ENCODE measurements around the gene CTBP1. TPM values are rescaled to one million over a fixed set of nuclear protein-coding genes. Genes with fewer than 3 reads are reported as not detected.

The CTBP1 gene
- total RNA-seq, 1 experiment from 2014 or later: 223 TPM

DNA sequence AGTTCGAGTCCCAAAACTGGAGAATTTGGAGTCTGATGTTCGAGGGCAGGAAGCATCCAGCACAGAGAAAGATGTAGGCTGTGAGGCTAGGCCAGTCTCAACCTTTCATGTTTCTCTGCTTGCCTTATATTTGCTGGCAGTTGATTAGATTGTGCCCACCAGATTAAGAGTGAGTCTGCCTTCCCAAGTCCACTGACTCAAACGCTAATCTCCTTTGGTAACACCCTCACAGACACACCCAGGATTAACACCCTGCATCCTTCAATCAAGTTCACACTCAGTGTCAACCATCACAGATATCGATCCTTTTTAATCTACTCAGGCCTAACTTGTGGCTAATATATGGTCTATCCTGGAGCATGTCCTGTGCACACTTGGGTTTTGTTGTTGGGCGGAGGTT is 22.8 kb upstream of the CTBP1 start:
- ChIA-PET POLR2A (ENCODE audit: unreplicated experiment) (no interaction called here), CTCF (no interaction called here)
- Histone ChIP-seq H3F3A (ENCODE audit: low read length, unreplicated experiment) (no peaks in the 10 kb centered on the region), H4K20me1 (ENCODE audit: low read length) (no peaks in the 10 kb centered on the region), H3K36me3 (ENCODE audit: low read depth, low read length) (no peaks in the 10 kb centered on the region), H3K27me3 (ENCODE audit: low read length) (no peaks in the 10 kb centered on the region), H3K9ac (ENCODE audit: low read length) (no peak overlapping the region), H3K9me2 (replicated peaks; ENCODE audit: low read length) (no peaks in the 10 kb centered on the region), H3K4me1 (ENCODE audit: insufficient read depth, low read length) (no peaks in the 10 kb centered on the region), H2AFZ (ENCODE audit: low read length) (no peak overlapping the region), H3K9me3 (ENCODE audit: low read length) (peaks cover 6% of the 10 kb centered on the region; the same call in 1 of the 2 replicates), H3K79me2 (ENCODE audit: low read length) (no peaks in the 10 kb centered on the region), H3K4me3 (ENCODE audit: low read length) (no peak overlapping the region), H3K27ac (ENCODE audit: low read length) (no peak overlapping the region), H3K4me2 (ENCODE audit: low read length) (no peak overlapping the region)
- intact Hi-C loops (cut with micrococcal nuclease): no loop called here
- ATAC-seq (no peak), DNase-seq (no peak)
- no TSS peak for BruUV-seq (replicated peaks)
- TF ChIP-seq, protein P1, sequence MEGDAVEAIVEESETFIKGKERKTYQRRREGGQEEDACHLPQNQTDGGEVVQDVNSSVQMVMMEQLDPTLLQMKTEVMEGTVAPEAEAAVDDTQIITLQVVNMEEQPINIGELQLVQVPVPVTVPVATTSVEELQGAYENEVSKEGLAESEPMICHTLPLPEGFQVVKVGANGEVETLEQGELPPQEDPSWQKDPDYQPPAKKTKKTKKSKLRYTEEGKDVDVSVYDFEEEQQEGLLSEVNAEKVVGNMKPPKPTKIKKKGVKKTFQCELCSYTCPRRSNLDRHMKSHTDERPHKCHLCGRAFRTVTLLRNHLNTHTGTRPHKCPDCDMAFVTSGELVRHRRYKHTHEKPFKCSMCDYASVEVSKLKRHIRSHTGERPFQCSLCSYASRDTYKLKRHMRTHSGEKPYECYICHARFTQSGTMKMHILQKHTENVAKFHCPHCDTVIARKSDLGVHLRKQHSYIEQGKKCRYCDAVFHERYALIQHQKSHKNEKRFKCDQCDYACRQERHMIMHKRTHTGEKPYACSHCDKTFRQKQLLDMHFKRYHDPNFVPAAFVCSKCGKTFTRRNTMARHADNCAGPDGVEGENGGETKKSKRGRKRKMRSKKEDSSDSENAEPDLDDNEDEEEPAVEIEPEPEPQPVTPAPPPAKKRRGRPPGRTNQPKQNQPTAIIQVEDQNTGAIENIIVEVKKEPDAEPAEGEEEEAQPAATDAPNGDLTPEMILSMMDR (conservative IDR thresholded peaks at IDR 0.05; ENCODE audit: low read depth, low read length): no peak
- no peak for TF ChIP-seq EZH2 (IDR thresholded peaks at IDR 0.05; ENCODE audit: low read length, unreplicated experiment)
- no peak for TF ChIP-seq EZH2phosphoT487 (IDR thresholded peaks at IDR 0.05; ENCODE audit: borderline replicate concordance, low read length)

DNA sequence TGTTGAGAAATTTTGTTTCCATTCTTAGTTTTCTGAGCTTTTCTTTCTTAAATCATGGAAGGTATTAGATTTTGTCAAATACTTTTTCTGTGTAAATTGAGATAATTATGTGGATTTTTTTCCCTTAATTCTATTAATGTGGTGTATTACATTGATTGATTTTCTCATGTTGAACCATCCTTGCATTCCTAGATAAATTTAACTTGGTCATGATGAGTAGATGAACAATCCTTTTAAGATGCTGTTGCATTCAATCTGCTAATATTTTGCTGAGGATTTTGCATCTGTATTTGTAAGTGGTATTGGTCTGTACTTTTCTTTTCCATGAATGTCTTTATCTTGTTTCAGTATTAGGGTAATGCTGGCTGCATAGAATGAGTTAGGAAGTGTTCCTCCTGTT is 20.3 kb upstream of the CTBP1 start:
- ChIA-PET POLR2A (ENCODE audit: unreplicated experiment) (no interaction called here), CTCF (no interaction called here)
- TF ChIP-seq EZH2phosphoT487 (IDR thresholded peaks at IDR 0.05; ENCODE audit: borderline replicate concordance, low read length): no peak
- TF ChIP-seq, protein P1 (conservative IDR thresholded peaks at IDR 0.05; ENCODE audit: low read depth, low read length): no peak
- TF ChIP-seq EZH2 (IDR thresholded peaks at IDR 0.05; ENCODE audit: low read length, unreplicated experiment): no peak
- no peak overlapping the region for H3K4me3 ChIP-seq (ENCODE audit: low read length)
- H3K27ac ChIP-seq (ENCODE audit: low read length): no peak overlapping the region
- no peaks in the 10 kb centered on the region for H4K20me1 ChIP-seq (ENCODE audit: low read length)
- H3K79me2 ChIP-seq (ENCODE audit: low read length): no peaks in the 10 kb centered on the region
- no peaks in the 10 kb centered on the region for H3K4me1 ChIP-seq (ENCODE audit: insufficient read depth, low read length)
- no peaks in the 10 kb centered on the region for H3K27me3 ChIP-seq (ENCODE audit: low read length)
- H3K9me3 ChIP-seq (ENCODE audit: low read length): peaks cover 7% of the 10 kb centered on the region; the same call in 1 of the 2 replicates
- H3F3A ChIP-seq (ENCODE audit: low read length, unreplicated experiment): no peaks in the 10 kb centered on the region
- DNase-seq (no peak), ATAC-seq (no peak)
- no peak overlapping the region for H3K9ac ChIP-seq (ENCODE audit: low read length)
- no peak overlapping the region for H3K4me2 ChIP-seq (ENCODE audit: low read length)
- H2AFZ ChIP-seq (ENCODE audit: low read length): no peak overlapping the region
- intact Hi-C loops (cut with micrococcal nuclease): no loop called here
- H3K9me2 ChIP-seq (replicated peaks; ENCODE audit: low read length): no peaks in the 10 kb centered on the region
- BruUV-seq (replicated peaks): no TSS peak
- H3K36me3 ChIP-seq (ENCODE audit: low read depth, low read length): no peaks in the 10 kb centered on the region

DNA sequence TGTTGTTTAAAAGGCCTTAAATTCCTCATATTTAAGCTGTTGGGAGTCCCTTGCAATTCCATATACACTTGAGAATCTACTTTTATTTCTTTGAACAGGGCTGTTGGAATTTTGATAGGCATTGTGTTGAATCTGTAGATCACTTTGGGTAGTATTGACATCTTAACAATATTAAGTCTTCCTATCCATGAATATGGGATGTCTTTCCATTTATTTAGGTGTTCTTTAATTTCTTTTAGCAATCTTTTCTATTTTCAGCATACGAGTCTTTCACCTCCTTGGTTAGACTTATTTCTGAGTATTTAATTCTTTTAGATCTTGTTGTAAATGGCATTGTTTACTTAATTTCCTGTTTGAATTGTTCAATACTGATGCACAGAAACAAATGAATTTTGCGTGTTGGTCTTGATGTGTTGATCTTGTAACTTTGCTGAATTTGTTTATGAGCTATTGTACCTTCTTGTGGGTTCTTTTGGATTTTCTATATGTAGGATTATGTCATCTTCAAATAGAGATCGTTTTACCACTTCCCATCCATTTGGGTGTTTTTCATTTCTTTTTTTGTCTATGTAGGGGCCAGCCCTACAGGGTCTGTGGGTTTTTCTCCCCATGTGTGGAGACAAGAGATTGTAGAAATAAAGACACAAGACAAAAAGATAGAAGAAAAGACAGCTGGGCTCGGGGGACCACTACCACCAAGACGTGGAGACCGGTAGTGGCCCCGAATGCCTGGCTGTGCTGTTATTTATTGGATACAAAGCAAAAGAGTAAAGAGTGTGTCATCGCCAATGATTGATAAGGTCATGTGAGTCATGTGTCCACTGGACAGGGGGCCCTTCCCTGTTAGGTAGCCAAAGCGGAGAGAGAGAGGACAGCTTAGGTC is 18.2 kb upstream of the CTBP1 start:
- Histone ChIP-seq H3K9ac (ENCODE audit: low read length) (no peak overlapping the region), H3K36me3 (ENCODE audit: low read depth, low read length) (no peaks in the 10 kb centered on the region), H3K27me3 (ENCODE audit: low read length) (no peaks in the 10 kb centered on the region), H3F3A (ENCODE audit: low read length, unreplicated experiment) (no peaks in the 10 kb centered on the region), H3K79me2 (ENCODE audit: low read length) (no peaks in the 10 kb centered on the region), H3K4me3 (ENCODE audit: low read length) (no peak overlapping the region), H3K4me2 (ENCODE audit: low read length) (no peak overlapping the region), H3K4me1 (ENCODE audit: insufficient read depth, low read length) (no peaks in the 10 kb centered on the region), H2AFZ (ENCODE audit: low read length) (no peak overlapping the region), H3K27ac (ENCODE audit: low read length) (no peak overlapping the region), H3K9me2 (replicated peaks; ENCODE audit: low read length) (no peaks in the 10 kb centered on the region), H4K20me1 (ENCODE audit: low read length) (no peaks in the 10 kb centered on the region), H3K9me3 (ENCODE audit: low read length) (peaks cover 7% of the 10 kb centered on the region; the same call in 1 of the 2 replicates)
- POLR2A ChIA-PET (ENCODE audit: unreplicated experiment): no interaction called here
- no peak for ATAC-seq
- no peak for DNase-seq
- CTCF ChIA-PET: no interaction called here
- intact Hi-C loops (cut with micrococcal nuclease): no loop called here
- no peak for TF ChIP-seq EZH2phosphoT487 (IDR thresholded peaks at IDR 0.05; ENCODE audit: borderline replicate concordance, low read length)
- TF ChIP-seq, protein P1 (conservative IDR thresholded peaks at IDR 0.05; ENCODE audit: low read depth, low read length): no peak
- TF ChIP-seq EZH2 (IDR thresholded peaks at IDR 0.05; ENCODE audit: low read length, unreplicated experiment): no peak
- no TSS peak for BruUV-seq (replicated peaks)

Data from PC-3 (cell line).